NAMALWA (cell line): ENCODE results near the gene EPGN.
A peak's percentile ranks its signal among the peaks of the same experiment; 100 is the strongest.

Experiments used
- DNase-seq: peaks from one replicate; pipeline ENCODE4 v3.0.0-alpha.2; 2015; ENCODE audit warnings: low spot score

Gene EPGN, protein sequence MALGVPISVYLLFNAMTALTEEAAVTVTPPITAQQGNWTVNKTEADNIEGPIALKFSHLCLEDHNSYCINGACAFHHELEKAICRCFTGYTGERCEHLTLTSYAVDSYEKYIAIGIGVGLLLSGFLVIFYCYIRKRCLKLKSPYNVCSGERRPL

DNA sequence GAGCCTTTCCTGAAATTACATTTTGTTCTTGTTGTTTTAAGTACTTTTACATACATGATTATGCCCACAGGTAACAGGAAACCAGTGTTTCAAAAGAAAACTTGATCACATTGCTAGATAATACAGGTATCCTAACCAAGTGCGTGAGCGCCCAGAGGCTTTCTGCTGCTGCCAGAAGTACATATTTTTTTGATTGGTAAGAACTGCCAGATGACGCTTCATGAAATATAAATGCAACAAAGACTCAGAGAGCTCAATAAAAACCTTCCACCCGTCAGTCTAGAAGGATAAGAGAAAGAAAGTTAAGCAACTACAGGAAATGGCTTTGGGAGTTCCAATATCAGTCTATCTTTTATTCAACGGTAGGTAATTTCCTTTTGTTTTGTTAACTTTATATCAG, at the start of gene EPGN:
Gene EPGN (plus strand): TSS at position 256 of the 400 bp plus-strand sequence. CDS start 64 bp downstream, at position 320.
- DNase-seq = no peak

DNA sequence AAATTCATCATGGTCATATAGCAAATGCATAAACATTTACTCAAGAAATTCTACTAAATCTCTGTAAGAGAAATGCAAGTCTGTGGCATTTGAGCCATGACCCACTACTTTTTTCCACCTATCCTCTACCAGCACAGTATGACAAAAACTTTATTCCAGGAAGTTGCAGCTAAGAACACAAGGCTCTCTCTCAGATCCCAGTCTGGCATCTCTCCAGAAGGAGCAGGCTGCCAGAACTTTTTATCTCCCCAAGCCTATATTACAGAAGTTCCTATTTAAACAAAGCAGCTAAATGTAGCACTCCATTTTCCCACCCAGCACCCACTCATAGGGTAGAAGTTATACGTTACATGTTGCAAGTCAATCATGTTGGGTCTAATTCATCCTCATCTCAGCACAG, 49.3 kb upstream of the EPGN start:
- no peak for DNase-seq

GRCh38 chr4:74260036-74260435, 48.2 kb upstream of the EPGN start:
- no peak for DNase-seq

DNA sequence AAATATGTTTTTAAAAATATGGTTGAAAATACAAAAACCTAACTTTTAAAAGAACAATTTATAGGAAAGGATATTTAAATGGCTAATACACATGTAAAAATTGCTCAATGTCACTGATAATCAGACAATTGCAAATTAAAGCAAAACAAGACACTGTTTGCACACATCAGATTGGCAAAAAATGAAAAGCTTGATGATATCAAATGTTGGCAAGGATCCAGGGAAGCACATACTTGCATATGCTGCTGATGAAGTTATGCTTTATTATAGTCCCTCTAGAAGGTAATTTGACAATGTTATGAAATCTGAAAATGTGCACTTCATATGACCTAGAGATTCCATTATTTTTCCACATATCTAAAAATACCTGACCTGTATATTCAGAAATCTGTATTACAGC, 45.7 kb upstream of the EPGN start:
- DNase-seq = no peak

DNA sequence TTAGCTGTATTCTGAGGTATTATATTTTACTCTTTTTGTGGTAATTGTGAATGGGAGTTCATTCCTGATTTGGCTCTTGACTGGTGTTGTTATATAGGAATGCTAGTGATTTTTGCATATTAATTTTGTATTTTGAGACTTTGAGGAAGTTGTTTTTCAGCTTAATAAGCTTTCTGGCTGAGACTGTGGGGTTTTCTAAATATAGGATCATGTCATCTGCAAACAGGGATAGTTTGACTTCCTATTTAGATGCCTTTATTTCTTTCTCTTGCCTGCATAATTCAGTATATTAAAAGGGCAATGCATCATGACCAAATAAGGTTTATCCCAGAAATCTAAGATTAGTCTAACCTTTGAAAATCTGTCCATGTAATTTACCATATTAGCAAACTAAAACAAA, 44.7 kb upstream of the EPGN start:
- no peak for DNase-seq

GRCh38 chr4:74266081-74266480, 42.2 kb upstream of the EPGN start:
- DNase-seq = no peak

GRCh38 chr4:74267998-74268606, 40.2 kb upstream of the EPGN start:
- no peak for DNase-seq

- DNase-seq = no peak
These were observed 39.6 kb upstream of the EPGN start for GRCh38 chr4:74268643-74269042.

- no peak for DNase-seq
These were observed 29.8 kb upstream of the EPGN start for GRCh38 chr4:74278490-74278889.

GRCh38 chr4:74279716-74280115, 28.6 kb upstream of the EPGN start:
- DNase-seq = no peak

GRCh38 chr4:74282926-74283325, 25.3 kb upstream of the EPGN start:
- no peak for DNase-seq

- DNase-seq = no peak
These were observed 24.7 kb upstream of the EPGN start for GRCh38 chr4:74283614-74284013.

DNA sequence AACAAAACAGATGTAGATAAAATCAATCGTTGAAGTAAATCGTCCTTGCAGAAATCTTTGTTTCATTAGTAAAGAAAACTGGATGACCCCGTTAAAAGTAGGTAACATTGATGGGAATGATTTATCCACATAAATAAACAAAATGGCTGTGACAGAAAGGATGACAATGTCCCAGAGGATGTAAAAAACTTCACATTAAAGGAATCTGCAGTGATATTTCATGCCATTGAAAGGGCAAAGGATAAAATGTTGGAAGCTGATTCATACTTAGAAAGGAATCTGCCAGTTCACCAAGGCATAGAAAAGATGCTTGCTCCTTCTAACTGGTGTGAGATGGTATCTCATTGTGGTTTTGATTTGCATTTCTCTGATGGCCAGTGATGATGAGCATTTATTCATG, 24.2 kb upstream of the EPGN start:
- no peak for DNase-seq

- no peak for DNase-seq
These were observed 21.1 kb upstream of the EPGN start for GRCh38 chr4:74287164-74287563.

DNA sequence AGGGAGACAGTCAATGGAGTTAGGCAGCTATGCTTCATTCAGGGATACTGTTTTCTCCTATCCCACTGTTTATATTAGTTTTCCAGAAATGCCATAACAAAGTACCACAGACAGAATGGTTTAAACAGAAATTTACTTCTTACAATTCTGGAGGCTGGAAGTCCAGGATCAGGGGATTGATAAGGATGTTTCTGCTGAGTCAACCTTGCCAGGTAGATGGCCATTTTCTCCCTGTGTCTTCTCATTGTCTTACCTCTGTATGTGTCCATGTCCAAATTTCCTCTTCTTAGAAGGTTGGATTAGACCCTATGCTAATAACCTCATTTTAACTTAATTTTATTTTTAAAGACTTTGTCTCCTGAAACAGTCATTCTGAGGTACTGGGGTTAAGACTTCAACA, 20.5 kb upstream of the EPGN start:
- DNase-seq = no peak

DNA sequence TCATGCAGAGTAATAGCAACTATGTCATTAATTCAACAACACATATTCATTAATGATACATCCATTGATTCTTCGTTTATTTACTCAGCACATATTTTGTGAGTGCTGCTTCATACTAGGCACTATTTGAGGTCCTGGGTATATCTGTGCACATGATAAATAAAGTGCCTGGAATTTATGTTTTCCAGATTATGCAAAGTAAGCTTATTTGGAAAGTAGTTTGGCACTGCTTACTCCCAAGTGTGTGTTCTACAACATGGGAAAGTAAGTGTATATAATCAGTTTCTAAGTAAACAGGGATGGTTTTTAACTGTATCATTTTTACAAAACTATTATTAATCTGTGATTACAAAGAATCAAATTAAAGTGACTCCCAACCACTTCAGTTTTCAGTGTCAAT, 16.8 kb upstream of the EPGN start:
- DNase-seq = no peak

- no peak for DNase-seq
These were observed 16.0 kb upstream of the EPGN start for GRCh38 chr4:74292111-74292870.

DNA sequence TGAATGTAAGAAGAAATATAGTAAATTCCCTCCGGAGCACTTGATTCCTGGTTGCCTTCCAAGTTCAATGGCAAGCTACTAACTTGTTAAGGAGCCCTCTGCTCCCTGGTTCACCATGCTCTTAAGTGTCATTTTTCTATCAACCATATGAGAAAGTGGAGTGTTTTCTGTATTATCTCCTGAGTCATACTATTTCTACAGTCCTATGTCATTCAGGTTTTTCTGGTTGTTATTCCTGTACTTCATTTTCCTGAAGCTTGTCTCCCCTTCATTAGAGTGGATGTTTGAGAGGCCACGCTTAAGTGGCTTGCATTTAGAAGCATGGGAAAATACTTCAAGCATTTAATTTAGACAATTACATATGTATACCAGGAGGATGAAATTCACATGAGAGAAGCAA, 14.7 kb upstream of the EPGN start:
- no peak for DNase-seq

- no peak for DNase-seq
These were observed 13.6 kb upstream of the EPGN start for GRCh38 chr4:74294681-74295080.

GRCh38 chr4:74297539-74297938, 10.7 kb upstream of the EPGN start:
- DNase-seq = peak; percentile 33

DNA sequence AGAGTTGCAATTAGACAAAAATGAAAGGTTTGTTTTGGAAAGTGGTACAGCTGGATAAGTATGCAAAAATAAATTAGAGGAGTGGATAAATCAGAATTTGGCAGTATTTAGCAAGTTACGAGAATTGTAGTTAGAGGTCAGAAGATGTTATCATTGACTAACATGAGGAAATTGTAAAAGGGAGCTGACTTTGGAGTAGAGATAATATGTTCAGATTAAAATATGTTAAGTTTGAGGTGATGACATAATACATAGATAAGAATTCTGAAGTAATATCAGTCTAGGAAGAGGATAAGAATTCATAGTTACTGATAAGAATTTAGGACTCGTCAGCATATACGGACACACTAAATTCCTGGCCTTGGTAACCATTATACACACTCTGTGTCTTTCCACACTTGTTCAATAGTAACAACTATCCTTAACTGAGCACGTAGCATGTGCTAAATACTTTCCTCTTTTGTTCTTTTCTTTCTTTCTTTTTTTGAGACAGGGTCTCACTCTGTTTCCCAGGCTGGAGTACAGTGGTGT, 4.1 kb upstream of the EPGN start:
- no peak for DNase-seq

GRCh38 chr4:74305000-74305399, 3.3 kb upstream of the EPGN start:
- no peak for DNase-seq

GRCh38 chr4:74307170-74307569, 1.1 kb upstream of the EPGN start:
- DNase-seq = no peak
